Effector CD8-positive, alpha-beta T cell (primary cell): ENCODE data around the gene PRRC2C.
"Not testable (repeated sequence)": the region's sequence is repeated elsewhere in the genome, so short reads cannot be mapped to it uniquely, and the experiment has no call there.

ENCODE experiments used
- DNase-seq: peaks from one replicate; lab custom pipeline; 2025; lab: John Stamatoyannopoulos, UW
- total RNA-seq, 4 experiments: gene quantifications; one replicate each; lab custom pipeline; 2026; lab: John Stamatoyannopoulos, UW

Gene PRRC2C
- 431 to 690 (median 501) reads per million in 4 experiments for total RNA-seq

GRCh38 chr1:171485375-171486047 lies at the start of gene PRRC2C:
Gene PRRC2C, plus strand, starts transcription at chr1:171485530. Its CDS starts 26,559 bp downstream, at chr1:171512089.
- peak; percentile 87 for DNase-seq

GRCh38 chr1:171438441-171438840 lies 46.9 kb upstream of the PRRC2C start:
- no peak for DNase-seq

- DNase-seq, result not testable (repeated sequence)
Observed at GRCh38 chr1:171440201-171440600, 45.1 kb upstream of the PRRC2C start.

DNA sequence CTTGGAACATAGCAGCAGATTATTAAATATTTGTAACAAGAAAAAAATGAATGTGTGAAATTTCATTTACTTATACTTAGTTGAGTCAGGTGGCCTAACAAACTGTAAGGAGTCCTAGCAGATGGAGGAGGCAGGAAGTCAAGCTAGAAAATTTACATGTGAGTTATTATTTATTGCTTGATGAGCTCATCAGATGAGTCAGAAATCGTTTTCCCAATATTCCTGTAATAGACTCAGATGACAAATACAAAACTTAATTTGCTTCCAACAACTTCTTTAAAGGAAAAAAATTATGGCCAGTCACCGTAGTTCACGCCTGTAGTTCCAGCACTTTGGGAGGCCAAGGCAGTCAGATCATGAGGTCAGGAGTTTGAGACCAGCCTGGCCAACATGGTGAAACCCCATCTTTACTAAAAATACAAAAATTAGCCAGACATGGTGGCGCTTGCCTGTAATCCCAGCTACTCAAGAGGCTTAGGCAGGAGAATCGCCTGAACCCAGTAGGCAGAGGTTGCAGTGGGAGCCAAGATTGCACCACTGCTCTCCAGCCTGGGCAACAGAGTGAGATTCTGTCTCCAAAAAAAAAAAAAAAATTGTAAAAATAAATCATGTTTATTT lies 43.9 kb upstream of the PRRC2C start:
- DNase-seq, result not testable (repeated sequence)

DNA sequence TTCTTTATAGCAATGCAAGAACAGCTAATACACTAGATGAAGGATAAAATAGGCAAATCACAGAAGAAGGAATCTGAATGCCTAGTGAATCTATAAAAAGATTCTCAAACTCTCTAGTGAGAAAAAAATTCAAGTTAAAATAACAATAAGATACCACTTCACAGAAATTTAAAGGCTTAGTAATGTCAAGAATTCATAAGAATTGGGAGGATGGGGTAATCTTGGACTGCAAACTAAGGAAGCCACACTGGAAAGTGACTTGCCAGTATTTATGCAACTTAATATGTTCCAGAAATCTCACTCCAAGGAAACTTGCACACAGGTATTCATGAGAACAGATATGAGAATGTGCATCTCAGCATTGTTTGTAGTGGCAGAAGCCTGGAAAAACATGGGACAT lies 38.9 kb upstream of the PRRC2C start:
- DNase-seq, result no peak

DNA sequence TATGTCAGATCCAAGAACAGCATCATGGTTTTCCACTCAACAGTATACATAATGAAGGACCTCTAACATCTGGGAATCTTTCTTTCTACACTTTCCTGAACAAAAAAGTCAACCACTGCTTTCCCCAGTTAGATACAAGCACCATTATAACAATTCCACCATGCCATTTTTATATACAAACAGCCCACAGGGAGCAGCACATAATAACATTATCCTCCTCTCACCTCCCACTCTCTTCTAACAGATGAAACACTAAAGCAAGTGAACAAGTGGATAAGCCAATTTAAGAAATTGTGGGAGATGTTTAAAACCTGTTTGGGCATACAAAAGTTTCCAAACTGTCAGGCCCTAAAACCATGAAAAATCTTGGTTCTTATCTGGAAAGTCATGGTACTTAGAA lies 29.4 kb upstream of the PRRC2C start:
- DNase-seq, result no peak

DNA sequence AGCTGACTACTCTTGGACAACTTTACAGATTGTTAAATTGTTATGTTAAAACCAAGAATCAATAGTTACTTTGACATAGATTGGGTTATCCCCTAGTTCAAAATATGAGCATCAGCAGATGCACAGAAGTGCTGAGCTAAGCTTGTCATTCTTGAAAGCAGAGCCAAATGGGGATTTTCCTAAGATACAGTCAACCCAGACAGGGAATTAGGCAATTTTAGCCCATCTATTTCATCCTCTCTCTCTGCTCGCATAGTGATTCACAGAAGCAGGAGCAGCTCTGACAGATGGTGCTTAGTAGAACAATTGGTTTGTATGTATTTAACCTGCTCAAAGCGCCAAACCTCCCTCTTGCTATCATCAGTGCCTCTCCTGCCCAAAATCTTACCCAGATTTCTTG lies 27.9 kb upstream of the PRRC2C start:
- DNase-seq, result no peak

DNA sequence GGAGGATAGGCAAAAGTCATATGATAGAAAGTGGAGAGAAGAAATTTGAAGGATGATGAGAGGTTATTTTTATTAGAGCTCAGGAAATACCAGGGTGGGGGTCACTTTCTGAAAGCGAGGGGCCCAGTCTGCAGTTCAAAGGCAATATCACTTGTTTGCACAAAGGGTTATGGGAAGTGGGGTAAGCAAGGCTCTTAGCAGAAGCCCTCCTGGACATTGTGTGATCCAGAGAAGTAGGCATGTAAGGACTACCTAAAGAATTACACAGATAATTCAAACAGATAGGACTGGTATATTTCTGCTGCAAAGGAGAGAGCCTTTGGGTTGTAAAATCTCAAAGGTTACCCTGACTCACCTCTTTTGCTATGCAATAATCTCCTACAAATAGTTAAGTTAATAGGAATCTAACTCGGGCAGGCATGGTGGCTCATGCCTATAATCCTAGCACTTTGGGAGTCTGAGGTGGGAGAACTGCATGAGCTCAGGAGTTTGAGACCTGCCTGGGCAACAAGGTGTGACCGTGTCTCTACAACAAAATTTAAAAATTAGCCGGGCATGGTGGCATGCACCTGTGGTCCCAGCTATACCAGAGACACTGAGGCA lies 25.2 kb upstream of the PRRC2C start:
- DNase-seq, result no peak

DNA sequence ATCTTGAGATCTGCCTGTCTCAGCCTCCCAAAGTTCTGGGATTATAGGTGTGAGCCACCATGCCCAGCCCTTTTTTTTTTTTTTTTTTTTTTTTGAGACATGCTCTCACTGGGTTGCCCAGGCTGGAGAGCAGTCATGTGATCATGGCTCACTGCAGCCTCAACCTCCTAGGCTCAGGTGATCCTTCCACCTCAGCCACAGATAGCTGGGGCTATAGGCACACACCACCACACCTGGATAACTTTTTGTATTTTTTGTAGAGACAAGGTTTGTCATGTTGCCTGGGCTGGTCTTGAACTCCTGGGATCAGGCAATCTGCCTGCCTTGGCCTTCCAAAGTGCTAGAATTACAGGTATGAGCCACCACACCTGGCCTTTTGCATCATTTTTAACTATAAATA lies 17.7 kb upstream of the PRRC2C start:
- no peak for DNase-seq

DNA sequence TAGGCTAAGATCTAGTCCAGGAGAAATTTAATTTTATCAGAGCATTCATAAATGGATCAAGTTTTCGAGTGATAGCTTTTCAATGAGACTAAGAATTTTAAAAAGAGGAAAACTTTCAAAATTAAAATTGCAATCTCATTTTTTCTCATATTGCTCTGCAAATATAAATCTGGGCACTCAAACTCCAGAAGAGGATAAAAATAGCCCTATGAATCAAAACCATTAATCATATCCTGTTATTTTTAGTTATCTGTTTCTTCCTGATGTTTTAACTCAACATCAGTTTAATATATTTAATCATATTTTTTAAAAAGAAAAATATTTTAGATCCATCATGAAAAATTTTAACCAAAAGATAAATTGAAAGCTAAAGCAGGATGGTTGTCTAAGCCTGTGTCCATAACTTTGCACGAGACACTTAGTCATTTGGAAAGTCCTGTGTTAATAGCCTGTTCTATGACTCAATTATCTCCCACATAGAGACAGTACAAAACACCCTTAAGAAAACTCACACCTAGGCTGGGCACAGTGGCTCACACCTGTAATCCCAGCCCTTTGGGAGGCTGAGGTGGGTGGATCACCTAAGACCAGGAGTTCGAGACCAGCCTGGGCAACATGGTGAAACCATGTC lies 17.1 kb upstream of the PRRC2C start:
- DNase-seq, result no peak

GRCh38 chr1:171470726-171471125 lies 14.6 kb upstream of the PRRC2C start:
- no peak for DNase-seq

GRCh38 chr1:171472183-171472647 lies 13.1 kb upstream of the PRRC2C start:
- DNase-seq, result no peak

GRCh38 chr1:171476829-171477228 lies 8.5 kb upstream of the PRRC2C start:
- no peak for DNase-seq

DNA sequence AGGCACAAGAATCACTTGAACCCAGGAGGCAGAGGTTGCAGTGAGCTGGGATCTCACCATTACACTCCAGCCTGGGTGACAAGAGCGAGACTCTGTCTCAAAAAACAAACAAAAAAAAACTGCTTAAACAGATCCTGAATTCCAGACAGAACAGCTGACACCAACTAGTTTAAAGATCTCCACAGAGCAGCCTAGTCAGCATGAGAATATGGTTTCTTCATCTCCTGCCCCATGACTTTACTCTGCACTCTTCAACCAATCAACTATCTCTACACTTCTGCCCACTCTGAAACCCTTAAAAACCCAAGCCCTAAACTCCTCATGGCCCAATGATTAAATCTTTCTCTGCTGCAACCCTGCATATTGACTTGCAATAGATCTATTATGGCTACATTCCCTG lies 7.5 kb upstream of the PRRC2C start:
- no peak for DNase-seq

GRCh38 chr1:171480035-171480434 lies 5.3 kb upstream of the PRRC2C start:
- DNase-seq, result no peak

DNA sequence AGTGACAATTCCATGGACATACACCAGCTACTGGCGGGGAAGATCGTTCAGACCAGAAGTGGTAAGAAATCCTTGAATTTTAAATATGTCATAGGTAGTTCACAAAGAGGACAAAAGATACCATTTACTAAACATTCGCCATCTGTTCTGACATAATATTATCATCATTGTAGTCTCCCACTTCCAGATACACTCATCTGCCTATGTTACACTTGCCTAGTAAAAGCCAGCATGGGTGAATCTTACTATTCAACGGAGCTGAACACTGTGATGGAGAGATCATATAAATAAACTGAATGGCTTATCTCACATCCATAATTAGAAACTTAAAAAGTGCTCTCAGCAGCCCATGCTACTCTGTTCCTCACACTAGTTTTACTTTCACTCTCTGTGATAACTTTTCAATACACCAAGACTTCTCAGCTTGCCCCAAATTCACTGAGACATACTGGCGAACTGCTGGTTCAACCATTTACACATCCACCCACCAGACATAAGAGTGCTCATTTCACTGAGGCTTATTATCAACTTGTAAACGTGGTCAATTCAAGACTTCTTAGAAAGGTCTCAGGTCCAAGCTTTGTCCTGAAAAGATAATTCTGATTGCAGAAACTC lies 463 bp upstream of the PRRC2C start:
- DNase-seq, result no peak

DNA sequence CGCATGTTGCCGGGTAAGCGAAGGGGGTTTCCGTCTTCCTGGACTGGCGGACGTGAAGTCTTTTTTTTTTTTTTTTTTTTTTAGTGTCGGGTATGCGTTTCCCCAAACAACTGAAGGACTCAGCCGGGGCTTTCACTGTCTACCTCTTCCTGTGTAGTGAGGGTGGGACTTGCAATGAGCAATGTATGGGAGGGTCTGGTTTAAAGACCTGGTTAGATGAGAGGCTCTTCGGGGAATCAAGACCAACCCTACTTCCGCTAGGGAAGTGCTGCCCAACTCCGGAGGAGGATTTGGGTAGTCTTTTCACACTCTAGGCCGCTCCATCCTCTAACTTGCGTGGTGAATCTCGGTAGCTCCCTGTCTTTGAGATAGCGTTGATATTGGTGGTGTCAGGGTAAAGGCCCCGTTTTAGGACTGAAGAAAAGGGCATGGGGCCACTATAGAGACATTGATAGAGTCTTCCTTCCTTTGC lies 754 bp downstream of the PRRC2C start:
- DNase-seq, result peak; percentile 80

DNA sequence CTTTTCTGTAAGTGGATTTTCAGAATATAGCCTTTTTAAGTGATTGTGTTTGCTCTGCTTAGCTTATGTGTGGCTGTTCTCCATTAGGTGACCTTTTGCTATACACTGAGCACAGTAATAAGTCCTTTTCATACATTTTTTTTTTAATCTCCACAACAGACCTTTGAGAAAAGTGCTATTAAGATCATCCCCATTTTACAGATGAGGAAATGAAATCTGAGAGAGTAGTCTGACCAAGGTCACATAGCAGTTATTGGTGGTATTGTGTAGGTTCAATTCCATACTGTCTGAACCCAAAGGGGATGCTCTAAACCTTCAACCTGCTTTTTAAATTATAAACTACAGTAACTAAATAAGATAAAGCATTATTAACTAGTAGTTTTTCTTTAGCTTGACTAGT lies 1.7 kb downstream of the PRRC2C start:
- no peak for DNase-seq

DNA sequence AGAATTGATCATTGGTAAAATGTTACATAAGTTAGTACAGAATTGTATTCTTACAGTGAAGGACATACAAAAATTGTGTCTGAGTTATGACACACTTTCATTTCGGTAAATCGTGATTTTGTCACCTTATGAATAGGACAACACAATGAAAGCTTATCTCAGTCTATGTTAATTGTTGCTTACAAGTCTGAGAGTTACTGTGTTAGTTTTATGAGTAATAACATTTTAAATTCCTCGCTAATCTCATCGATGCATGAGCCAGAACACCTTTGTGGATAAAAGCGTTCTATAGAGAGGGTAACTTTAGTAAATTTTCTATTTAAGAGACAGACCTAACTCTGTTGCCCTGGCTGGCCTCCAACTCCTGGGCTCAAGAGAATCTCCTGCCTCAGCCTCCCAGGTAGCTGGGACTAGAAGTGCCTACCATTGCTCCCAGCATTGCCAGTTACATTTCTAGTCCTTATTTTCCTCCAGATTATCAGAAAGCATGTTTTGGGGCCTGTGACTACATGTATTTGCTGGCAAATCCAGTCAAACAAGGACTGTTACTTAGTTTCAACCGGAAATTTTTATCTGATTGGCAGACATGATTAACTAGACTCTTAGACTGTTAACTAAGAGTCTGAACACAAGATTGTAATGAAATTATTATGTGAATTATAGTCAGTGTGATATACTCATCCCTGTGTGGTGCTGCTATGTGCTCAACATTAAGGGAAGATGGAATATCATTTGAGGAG lies 3.0 kb downstream of the PRRC2C start:
- DNase-seq, result no peak

GRCh38 chr1:171494076-171494475 lies 8.7 kb downstream of the PRRC2C start:
- DNase-seq, result no peak

DNA sequence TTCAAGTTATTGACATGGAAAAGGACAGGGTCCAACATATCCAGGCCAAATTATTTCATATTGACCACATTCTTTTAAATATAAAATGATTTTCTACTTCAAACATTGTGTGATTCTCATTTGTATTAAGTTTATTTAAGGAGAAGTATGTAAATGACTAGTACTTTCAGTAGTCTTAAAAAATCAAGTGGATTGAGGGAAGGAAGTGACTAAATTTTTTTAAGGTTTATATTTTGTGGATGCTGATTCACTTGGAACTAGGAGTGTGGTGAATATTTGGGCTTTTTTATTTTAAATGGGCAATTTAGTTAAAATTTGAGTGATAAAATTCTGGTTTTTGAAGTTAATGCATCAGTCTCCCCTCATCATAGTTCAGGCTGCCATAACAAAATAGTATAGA lies 10.1 kb downstream of the PRRC2C start:
- DNase-seq, result no peak
